ENCODE results near the gene TNPO1.

DNA sequence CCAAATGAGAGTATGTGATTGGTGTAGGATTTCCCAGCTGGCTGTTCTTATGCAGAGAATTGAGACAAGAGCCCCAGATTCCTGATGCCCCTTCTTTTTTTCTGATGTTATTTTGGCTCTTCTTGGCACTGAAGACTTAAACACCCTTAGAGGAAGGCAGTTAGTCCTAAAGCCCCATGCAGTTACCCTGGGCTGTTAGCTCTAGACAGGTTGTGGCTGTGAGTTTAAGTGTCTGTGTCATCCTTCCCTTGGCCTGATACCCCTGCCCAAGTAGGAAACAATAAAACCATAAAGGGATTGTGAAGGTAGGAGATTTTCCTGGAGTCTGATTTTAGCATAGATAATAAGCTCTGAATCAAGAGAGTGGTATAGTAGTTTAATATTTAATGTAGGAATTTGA, 13.2 kb downstream of the TNPO1 start:
- TF ChIP-seq, protein P1, sequence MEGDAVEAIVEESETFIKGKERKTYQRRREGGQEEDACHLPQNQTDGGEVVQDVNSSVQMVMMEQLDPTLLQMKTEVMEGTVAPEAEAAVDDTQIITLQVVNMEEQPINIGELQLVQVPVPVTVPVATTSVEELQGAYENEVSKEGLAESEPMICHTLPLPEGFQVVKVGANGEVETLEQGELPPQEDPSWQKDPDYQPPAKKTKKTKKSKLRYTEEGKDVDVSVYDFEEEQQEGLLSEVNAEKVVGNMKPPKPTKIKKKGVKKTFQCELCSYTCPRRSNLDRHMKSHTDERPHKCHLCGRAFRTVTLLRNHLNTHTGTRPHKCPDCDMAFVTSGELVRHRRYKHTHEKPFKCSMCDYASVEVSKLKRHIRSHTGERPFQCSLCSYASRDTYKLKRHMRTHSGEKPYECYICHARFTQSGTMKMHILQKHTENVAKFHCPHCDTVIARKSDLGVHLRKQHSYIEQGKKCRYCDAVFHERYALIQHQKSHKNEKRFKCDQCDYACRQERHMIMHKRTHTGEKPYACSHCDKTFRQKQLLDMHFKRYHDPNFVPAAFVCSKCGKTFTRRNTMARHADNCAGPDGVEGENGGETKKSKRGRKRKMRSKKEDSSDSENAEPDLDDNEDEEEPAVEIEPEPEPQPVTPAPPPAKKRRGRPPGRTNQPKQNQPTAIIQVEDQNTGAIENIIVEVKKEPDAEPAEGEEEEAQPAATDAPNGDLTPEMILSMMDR (IDR thresholded peaks at IDR 0.05) = no peak
- no peak for TF ChIP-seq POLR2A (IDR thresholded peaks at IDR 0.05)
- no peak for TF ChIP-seq POLR2AphosphoS5 (IDR thresholded peaks at IDR 0.05)
